NCI-H446 treated with DMSO at 0.1 percent for 48 hours (cell line): Measurements from ENCODE around the gene PHACTR1.

Experiments
- DNase-seq: peaks from one replicate; lab custom pipeline; 2025; lab: John Stamatoyannopoulos, UW

The PHACTR1 gene

GRCh38 chr6:13195803-13196202 lies 479.2 kb downstream of the PHACTR1 start:
- DNase-seq, result no peak

GRCh38 chr6:13198168-13198567 lies 481.6 kb downstream of the PHACTR1 start:
- DNase-seq, result no peak

GRCh38 chr6:13201336-13201735 lies 484.8 kb downstream of the PHACTR1 start:
- no peak for DNase-seq

- DNase-seq, result no peak
Measured at GRCh38 chr6:13203145-13203544, 486.6 kb downstream of the PHACTR1 start.

- no peak for DNase-seq
Measured at GRCh38 chr6:13205106-13205505, 488.5 kb downstream of the PHACTR1 start.

GRCh38 chr6:13212096-13212495 lies 495.5 kb downstream of the PHACTR1 start:
- DNase-seq, result no peak

GRCh38 chr6:13212538-13212937 lies 496.0 kb downstream of the PHACTR1 start:
- no peak for DNase-seq

- DNase-seq, result no peak
Measured at GRCh38 chr6:13215390-13215789, 498.8 kb downstream of the PHACTR1 start.

- no peak for DNase-seq
Measured at GRCh38 chr6:13216236-13217014, 499.9 kb downstream of the PHACTR1 start.

- no peak for DNase-seq
Measured at GRCh38 chr6:13217206-13217905, 500.8 kb downstream of the PHACTR1 start.

- DNase-seq, result no peak
Measured at GRCh38 chr6:13220266-13220665, 503.7 kb downstream of the PHACTR1 start.

GRCh38 chr6:13222048-13222447 lies 505.5 kb downstream of the PHACTR1 start:
- DNase-seq, result no peak

- no peak for DNase-seq
Measured at GRCh38 chr6:13226071-13226470, 509.5 kb downstream of the PHACTR1 start.

GRCh38 chr6:13228264-13229204 lies 512.0 kb downstream of the PHACTR1 start:
- DNase-seq, result no peak

GRCh38 chr6:13229205-13230085 lies 512.9 kb downstream of the PHACTR1 start:
- DNase-seq, result no peak

GRCh38 chr6:13233106-13233505 lies 516.5 kb downstream of the PHACTR1 start:
- DNase-seq, result no peak

GRCh38 chr6:13234130-13234529 lies 517.6 kb downstream of the PHACTR1 start:
- DNase-seq, result no peak

GRCh38 chr6:13235339-13235738 lies 518.8 kb downstream of the PHACTR1 start:
- DNase-seq, result no peak

GRCh38 chr6:13237318-13237717 lies 520.8 kb downstream of the PHACTR1 start:
- no peak for DNase-seq

- no peak for DNase-seq
Measured at GRCh38 chr6:13238017-13238416, 521.5 kb downstream of the PHACTR1 start.

GRCh38 chr6:13238640-13239216 lies 522.2 kb downstream of the PHACTR1 start:
- no peak for DNase-seq
